SH-SY5Y (cell line): ENCODE data around the gene PDHX.

Source experiments
- GATA2 ChIP-seq: IDR thresholded peaks from 2 replicates; pipeline ENCODE4 v1.6.1; 2011; ENCODE audit warnings: mild to moderate bottlenecking, low read depth, low read length
- GATA3 ChIP-seq: IDR thresholded peaks from 2 replicates; pipeline ENCODE4 v1.6.1; 2011; ENCODE audit warnings: low read depth, mild to moderate bottlenecking, low read length, moderate library complexity

GRCh38 chr11:35003658-35004057 lies 87.2 kb downstream of the PDHX start:
- TF ChIP-seq GATA2 = no peak
- TF ChIP-seq GATA3 = no peak
